HG03139 (cell line): ENCODE measurements around the gene ANKRD60.
A peak's percentile ranks its signal among the peaks of the same experiment; 100 is the strongest.

Experiments used
- ATAC-seq: cut with Tn5 transposase; IDR thresholded peaks from one replicate; pipeline ENCODE4 v1.9.1; 2021; ENCODE audit not compliant: unreplicated experiment

ANKRD60 gene

GRCh38 chr20:58224974-58225373 lies 3.5 kb downstream of the ANKRD60 start:
- ATAC-seq = no peak

DNA sequence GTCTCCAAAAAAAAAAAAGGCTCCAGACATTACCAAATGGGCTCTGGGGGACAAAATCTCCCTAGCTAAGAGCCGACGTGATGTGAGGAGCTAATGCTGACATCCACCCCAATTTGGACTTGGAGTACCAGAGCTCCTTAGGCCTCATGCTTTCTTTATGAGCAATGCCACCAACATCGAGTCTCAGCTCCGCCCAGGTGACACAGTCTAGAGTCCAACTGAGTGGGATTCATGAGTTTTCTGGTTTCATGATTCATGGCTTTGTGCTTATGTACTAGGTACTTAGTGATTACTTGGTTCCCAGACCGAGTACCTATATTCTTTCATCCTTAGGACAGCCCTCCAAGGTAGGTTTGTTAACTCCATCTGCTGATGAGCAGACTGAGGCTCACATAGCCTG lies 4.4 kb downstream of the ANKRD60 start:
- ATAC-seq = no peak

DNA sequence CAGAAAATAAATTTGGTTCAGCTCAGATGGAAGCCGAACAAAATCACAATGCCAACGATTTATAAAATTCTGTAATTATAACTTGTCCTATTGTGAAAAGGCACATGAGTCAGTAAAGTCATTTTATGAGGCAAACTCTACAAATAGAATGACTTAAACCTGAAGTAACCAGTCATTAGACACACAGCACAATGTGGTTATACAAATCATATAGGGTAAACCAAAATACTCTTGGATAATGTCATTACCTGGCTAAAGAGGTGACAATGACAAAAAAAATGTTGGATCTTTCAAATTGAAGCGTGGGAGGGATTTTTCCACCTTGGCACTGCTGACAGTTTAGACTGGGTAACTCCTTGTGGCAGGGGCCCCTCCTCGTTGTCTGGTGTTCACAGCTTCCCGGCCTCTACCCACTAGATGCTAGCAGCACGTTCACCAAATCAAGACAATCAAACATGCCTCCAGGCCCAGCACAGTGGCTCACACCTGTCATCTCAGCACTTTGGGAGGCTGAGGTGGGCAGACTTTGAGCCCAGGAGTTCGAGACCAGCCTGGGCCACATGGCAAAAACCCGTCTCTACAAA lies 5.0 kb downstream of the ANKRD60 start:
- ATAC-seq = no peak

DNA sequence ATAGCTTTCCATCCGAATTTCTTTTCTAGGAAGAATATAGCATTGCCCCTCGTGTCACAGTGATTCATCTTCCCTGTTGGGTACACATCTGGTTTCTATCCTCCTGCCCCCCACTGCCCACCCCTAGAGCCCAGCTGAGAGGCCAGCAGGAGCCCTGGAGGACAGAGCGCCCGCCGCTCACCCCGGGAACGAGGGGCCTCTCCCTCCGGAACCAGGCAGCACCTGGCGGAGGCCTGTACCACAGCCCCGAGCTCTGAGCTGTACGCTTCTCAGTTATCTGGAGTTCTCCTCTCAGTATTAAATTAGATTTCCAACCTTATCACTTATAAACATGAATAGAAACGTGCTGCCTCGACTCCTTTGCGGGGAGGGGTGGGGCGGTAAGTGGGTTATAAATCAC lies 6.0 kb downstream of the ANKRD60 start:
- no peak for ATAC-seq

- no peak for ATAC-seq
These were observed 9.1 kb downstream of the ANKRD60 start for GRCh38 chr20:58219342-58219700.

GRCh38 chr20:58218665-58219341 lies 9.7 kb downstream of the ANKRD60 start:
- ATAC-seq = no peak

GRCh38 chr20:58216334-58216733 lies 12.1 kb downstream of the ANKRD60 start:
- ATAC-seq = no peak

GRCh38 chr20:58215116-58215515 lies 13.3 kb downstream of the ANKRD60 start:
- no peak for ATAC-seq

- ATAC-seq = no peak
These were observed 14.1 kb downstream of the ANKRD60 start for GRCh38 chr20:58214310-58214709.

GRCh38 chr20:58213716-58214115 lies 14.7 kb downstream of the ANKRD60 start:
- no peak for ATAC-seq

DNA sequence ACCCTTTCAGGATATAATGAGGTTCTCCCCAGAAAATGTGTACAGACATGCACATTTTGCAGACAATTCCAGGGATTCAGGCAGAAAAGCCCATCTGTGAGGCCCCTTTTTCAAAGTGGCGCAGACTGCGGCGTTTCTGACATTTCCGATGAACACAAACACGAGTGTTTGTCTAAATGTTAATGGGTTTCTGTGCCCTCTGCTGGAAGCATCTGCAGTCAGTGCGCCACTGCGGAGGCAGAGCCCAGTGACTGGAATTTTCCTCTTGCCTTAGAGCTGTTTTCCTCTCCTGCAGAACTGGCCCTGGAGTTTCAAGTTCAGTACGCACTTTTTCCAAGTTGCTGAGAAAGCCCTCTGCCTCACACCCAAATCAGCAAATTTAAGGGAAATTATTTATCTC lies 15.3 kb downstream of the ANKRD60 start:
- ATAC-seq = no peak

- ATAC-seq = no peak
These were observed 15.8 kb downstream of the ANKRD60 start for GRCh38 chr20:58212636-58213035.

DNA sequence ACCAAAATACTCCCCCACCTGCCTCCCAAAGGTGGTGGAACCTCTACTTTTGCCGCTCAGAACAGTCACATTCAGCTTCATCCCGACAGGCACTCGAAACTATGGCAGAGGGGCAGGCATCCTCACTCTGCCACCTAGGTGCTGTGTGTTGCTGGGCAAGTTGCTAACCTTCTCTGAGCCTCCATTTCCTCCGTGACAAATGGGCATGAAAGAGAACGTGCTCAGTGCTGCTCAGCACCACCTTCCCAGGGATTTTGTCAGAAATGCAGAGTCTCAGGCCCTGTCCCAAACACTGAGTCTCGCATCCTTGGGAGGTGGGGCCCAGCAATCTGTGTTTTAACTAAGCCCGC lies 18.1 kb downstream of the ANKRD60 start:
- ATAC-seq = no peak

DNA sequence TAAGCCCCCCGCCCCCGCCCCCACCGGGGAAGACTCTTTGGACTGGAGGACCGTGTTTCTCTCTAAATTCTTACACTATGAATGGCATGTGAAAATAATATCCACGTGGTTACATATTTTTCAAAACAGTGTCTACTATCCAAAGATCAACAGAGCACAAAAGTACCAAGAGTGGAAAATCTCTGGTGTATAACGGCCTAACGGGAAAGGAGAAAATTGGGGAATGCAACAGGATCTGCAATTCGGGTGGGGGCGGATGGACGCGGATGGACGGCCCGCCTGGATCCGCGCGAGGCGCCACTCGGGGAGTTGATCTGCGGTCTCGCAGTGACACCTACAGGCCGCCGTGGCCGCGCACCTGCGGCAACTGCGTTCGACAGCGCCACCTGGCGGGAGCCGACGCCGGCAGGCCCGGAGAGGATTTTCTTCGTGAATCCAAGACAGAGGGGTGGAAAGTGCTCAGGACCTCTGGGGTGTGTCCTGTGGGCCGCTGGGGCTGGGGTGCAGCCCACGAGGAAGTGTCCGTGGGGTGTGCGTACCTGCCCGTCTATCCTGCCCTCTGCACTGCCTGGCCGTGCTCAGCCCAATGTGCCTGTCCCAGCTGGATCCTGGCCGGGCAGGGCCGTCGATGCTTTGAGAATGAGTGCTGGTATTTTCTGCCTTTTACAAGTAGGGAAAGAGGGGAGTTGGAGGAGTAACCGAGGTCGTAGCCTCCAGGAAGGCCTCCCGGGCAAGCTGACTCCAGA lies 18.6 kb downstream of the ANKRD60 start:
- ATAC-seq = peak; percentile 73

- no peak for ATAC-seq
These were observed 19.5 kb downstream of the ANKRD60 start for GRCh38 chr20:58208944-58209343.

DNA sequence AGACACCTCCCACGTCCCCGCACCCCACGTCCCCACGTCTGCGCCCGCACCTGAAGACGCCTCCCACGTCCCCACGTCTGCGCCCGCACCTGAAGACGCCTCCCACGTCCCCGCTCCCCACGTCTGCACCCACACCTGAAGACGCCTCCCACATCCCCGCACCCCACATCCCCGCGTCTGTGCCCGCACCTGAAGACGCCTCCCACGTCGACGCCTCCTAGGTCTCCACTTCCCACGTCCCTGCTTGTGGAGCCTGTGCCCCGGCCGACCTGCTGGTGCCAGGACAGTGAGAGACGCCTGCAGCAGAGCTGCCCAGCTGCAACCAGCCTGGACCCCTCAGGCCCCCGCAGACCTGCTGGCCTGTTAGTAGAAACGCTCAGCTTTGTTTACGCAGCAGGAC lies 22.6 kb downstream of the ANKRD60 start:
- ATAC-seq = no peak

- ATAC-seq = no peak
These were observed 26.4 kb downstream of the ANKRD60 start for GRCh38 chr20:58202044-58202443.

- no peak for ATAC-seq
These were observed 26.8 kb downstream of the ANKRD60 start for GRCh38 chr20:58201616-58202015.

GRCh38 chr20:58199469-58199868 lies 29.0 kb downstream of the ANKRD60 start:
- ATAC-seq = no peak

GRCh38 chr20:58198901-58199355 lies 29.5 kb downstream of the ANKRD60 start:
- no peak for ATAC-seq

DNA sequence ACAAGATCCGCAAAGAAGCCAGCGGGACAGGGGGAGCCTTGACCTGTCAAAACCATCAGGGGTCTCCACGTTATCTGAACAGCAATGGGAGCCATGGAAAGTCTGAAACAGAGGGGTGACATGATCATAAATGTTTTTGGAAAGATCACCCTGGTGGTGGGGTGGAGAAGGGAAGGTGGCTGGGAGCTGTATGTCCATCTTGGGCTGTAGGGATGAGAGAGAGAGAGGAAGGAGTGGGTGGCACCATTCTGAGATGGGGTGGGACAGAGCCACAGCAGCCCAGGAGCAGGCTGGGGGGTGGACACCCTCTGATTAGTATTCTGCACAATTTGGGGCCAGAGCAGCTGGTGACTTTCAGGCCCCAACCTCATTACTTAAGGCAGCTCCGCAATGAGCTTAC lies 30.1 kb downstream of the ANKRD60 start:
- ATAC-seq = no peak

GRCh38 chr20:58197185-58197469 lies 31.3 kb downstream of the ANKRD60 start:
- ATAC-seq = no peak
